ENCODE measurements around the gene LSMEM2. TPM values are rescaled to one million over a fixed set of nuclear protein-coding genes. Genes with fewer than 3 reads are reported as not detected.

LSMEM2 gene
- polyA plus RNA-seq, 1 experiment: not detected

GRCh38 chr3:50286322-50287227 is 7.7 kb downstream of the LSMEM2 start:
- H3K4me3 ChIP-seq (ENCODE audit: low read depth, low read length): no peak overlapping the region
- H3K27me3 ChIP-seq (ENCODE audit: control insufficient read depth, insufficient read depth, low read length): no peaks in the 10 kb centered on the region
- peaks cover 31% of the 10 kb centered on the region for H3K36me3 ChIP-seq (ENCODE audit: control insufficient read depth, insufficient read depth, low read length)
- ChIA-PET POLR2A (no interaction called here), CTCF (no interaction called here)
- no peak for DNase-seq (ENCODE audit: low read depth)
- TF ChIP-seq CTCF (IDR thresholded peaks at IDR 0.05; ENCODE audit: insufficient read depth, low read depth, low read length): no peak

DNA sequence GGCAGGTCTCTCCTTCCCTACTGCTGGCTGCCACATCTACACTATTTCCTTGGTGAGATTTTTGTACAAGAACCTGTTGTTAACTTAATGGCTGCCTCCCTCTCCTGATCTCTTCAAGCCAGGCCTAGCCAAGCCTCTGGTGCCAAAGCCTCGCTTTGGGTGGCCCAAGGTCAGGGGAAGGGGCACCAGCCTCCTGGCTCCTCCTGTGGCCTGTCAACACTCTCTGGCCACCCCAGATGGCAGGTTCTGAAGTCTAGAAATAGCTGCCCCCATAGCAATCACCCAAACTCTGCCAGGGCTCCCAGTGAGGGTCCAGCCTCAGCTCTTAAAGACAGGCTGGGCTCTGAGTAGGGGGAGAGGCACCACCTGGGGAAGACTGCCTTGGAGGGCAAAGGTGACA is 8.4 kb downstream of the LSMEM2 start:
- TF ChIP-seq CTCF (IDR thresholded peaks at IDR 0.05; ENCODE audit: insufficient read depth, low read depth, low read length): no peak
- ChIA-PET POLR2A (no interaction called here), CTCF (no interaction called here)
- peaks cover 31% of the 10 kb centered on the region for H3K36me3 ChIP-seq (ENCODE audit: control insufficient read depth, insufficient read depth, low read length)
- DNase-seq (ENCODE audit: low read depth): no peak
- no peak overlapping the region for H3K4me3 ChIP-seq (ENCODE audit: low read depth, low read length)
- H3K27me3 ChIP-seq (ENCODE audit: control insufficient read depth, insufficient read depth, low read length): no peaks in the 10 kb centered on the region

- POLR2A ChIA-PET: no interaction called here
- TF ChIP-seq CTCF (IDR thresholded peaks at IDR 0.05; ENCODE audit: insufficient read depth, low read depth, low read length): no peak
- Histone ChIP-seq H3K27me3 (ENCODE audit: control insufficient read depth, insufficient read depth, low read length) (no peaks in the 10 kb centered on the region), H3K36me3 (ENCODE audit: control insufficient read depth, insufficient read depth, low read length) (peaks cover 31% of the 10 kb centered on the region), H3K4me3 (ENCODE audit: low read depth, low read length) (no peak overlapping the region)
- CTCF ChIA-PET: interaction anchor here (0.6 to 2.0 kb wide), 5 partner anchors 7 to 99 kb away, joined by 3 to 5 read pairs (median 4); no protein-coding TSS in a partner anchor
- no peak for DNase-seq (ENCODE audit: low read depth)
Measured at GRCh38 chr3:50288387-50289007, 9.6 kb downstream of the LSMEM2 start.

GRCh38 chr3:50289130-50289529 is 10.2 kb downstream of the LSMEM2 start:
- POLR2A ChIA-PET: no interaction called here
- no peak for TF ChIP-seq CTCF (IDR thresholded peaks at IDR 0.05; ENCODE audit: insufficient read depth, low read depth, low read length)
- Histone ChIP-seq H3K36me3 (ENCODE audit: control insufficient read depth, insufficient read depth, low read length) (peaks cover 31% of the 10 kb centered on the region), H3K4me3 (ENCODE audit: low read depth, low read length) (no peak overlapping the region), H3K27me3 (ENCODE audit: control insufficient read depth, insufficient read depth, low read length) (no peaks in the 10 kb centered on the region)
- CTCF ChIA-PET: interaction anchor here (1.1 to 2.0 kb wide), 5 partner anchors 15 to 100 kb away, joined by 3 to 5 read pairs (median 4); partner anchors contain the start of gene GNAI2
- no peak for DNase-seq (ENCODE audit: low read depth)

DNA sequence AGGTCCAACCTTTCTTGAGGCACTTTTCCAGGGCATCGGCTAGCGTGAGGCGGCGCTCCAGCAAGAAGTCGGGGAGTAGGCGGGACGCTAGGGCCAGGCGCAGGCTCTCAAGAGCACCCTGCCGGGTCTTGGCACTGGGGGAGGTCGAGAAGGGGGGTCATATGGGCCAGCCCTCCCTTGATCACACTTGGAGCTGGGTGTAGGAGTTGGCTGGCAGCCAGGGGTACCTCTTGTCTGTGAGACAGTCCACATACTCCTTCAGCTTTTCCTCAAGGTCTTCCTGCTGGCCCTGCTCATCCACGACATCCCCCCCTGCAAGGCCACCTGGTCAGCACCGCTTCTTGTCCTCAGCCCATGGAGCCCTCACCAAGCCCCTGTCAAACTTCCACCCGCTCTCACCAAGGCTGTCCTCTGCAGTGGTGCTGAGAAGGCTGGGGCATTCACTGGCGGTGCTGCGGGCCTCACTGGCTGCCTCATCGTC is 11.3 kb downstream of the LSMEM2 start:
- no peaks in the 10 kb centered on the region for H3K27me3 ChIP-seq (ENCODE audit: control insufficient read depth, insufficient read depth, low read length)
- peaks cover 31% of the 10 kb centered on the region for H3K36me3 ChIP-seq (ENCODE audit: control insufficient read depth, insufficient read depth, low read length)
- no peak overlapping the region for H3K4me3 ChIP-seq (ENCODE audit: low read depth, low read length)
- DNase-seq (ENCODE audit: low read depth): no peak
- POLR2A ChIA-PET: no interaction called here
- TF ChIP-seq CTCF (IDR thresholded peaks at IDR 0.05; ENCODE audit: insufficient read depth, low read depth, low read length): no peak
- CTCF ChIA-PET: interaction anchor here (1.1 to 2.0 kb wide), 4 partner anchors 16 to 64 kb away, joined by 3 to 5 read pairs (median 4); partner anchors contain the start of gene GNAI2
